Measurements from ENCODE around the gene SNRPN.
A peak's percentile ranks its signal among the peaks of the same experiment; 100 is the strongest.

SNRPN gene

DNA sequence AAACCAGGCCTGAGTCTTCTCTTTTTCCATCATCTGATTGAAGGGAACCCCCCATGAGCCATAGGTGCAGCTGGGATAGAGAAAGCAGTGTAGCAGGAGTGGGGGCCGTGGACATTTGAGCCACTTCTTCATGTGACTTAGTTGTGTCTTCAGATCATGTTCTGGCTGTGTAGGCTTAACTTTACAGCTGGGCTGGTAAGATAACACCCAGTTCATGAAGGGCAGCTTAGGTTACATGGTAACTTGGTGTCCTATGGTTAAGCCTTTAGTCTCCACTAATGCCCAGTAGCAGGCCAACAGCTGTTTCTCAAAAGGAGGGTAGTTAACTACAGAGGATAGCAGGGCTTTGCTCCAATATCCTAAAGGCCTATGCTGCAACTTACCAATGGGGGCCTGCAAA lies 11.4 kb upstream of the SNRPN start:
- no peak overlapping the region for H2AFZ ChIP-seq
- no peak overlapping the region for H3K4me2 ChIP-seq (ENCODE audit: low read length)
- no peak for TF ChIP-seq CTCF (IDR thresholded peaks at IDR 0.05)
- no peaks in the 10 kb centered on the region for H3K4me1 ChIP-seq
- no peak overlapping the region for H3K9ac ChIP-seq
- H3K27ac ChIP-seq = no peak overlapping the region
- H3K9me3 ChIP-seq (ENCODE audit: control insufficient read depth, low read length) = no peaks in the 10 kb centered on the region
- H3K36me3 ChIP-seq (ENCODE audit: control insufficient read depth, insufficient read depth, low read length) = no peaks in the 10 kb centered on the region
- H3K27me3 ChIP-seq (ENCODE audit: control insufficient read depth, insufficient read depth, low read length) = no peaks in the 10 kb centered on the region
- no peak overlapping the region for H3K4me3 ChIP-seq (ENCODE audit: low read depth, low read length)
- no peaks in the 10 kb centered on the region for H3K79me2 ChIP-seq

GRCh38 chr15:24944954-24945353 lies 9.8 kb upstream of the SNRPN start:
- no peaks in the 10 kb centered on the region for H3K36me3 ChIP-seq (ENCODE audit: control insufficient read depth, insufficient read depth, low read length)
- H3K79me2 ChIP-seq = no peaks in the 10 kb centered on the region
- H3K4me3 ChIP-seq (ENCODE audit: low read depth, low read length) = no peak overlapping the region
- no peaks in the 10 kb centered on the region for H3K27me3 ChIP-seq (ENCODE audit: control insufficient read depth, insufficient read depth, low read length)
- no peak for TF ChIP-seq CTCF (IDR thresholded peaks at IDR 0.05)
- H3K4me2 ChIP-seq (ENCODE audit: low read length) = no peak overlapping the region
- no peak overlapping the region for H3K9ac ChIP-seq
- no peak overlapping the region for H3K27ac ChIP-seq
- H2AFZ ChIP-seq = no peak overlapping the region
- H3K4me1 ChIP-seq = no peaks in the 10 kb centered on the region
- H3K9me3 ChIP-seq (ENCODE audit: control insufficient read depth, low read length) = no peaks in the 10 kb centered on the region

GRCh38 chr15:24945711-24946110 lies 9.1 kb upstream of the SNRPN start:
- TF ChIP-seq CTCF (IDR thresholded peaks at IDR 0.05) = no peak
- Histone ChIP-seq H3K4me1 (no peaks in the 10 kb centered on the region), H3K27ac (no peak overlapping the region)

DNA sequence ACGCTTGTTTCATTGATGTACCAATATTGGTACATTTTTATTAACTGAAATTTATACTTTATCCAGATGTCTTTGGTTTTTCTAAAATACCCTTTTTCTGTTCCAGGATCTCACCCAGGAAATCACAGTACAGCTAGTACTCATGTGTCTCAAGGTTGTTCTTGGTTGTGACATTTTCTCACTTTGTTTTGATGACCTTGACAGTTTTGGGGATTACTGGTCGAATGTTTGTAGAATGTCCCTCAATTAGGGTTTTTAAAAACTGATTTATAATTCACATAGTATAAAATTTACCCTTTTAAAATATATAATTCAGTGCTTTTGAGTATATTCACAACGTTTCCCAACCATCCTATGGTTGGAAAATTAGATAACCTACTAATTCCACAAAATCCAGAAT lies 6.3 kb upstream of the SNRPN start:
- H3K4me2 ChIP-seq (ENCODE audit: low read length) = no peak overlapping the region
- no peak overlapping the region for H3K27ac ChIP-seq
- no peak for TF ChIP-seq CTCF (IDR thresholded peaks at IDR 0.05)
- H3K79me2 ChIP-seq = no peaks in the 10 kb centered on the region
- no peaks in the 10 kb centered on the region for H3K9me3 ChIP-seq (ENCODE audit: control insufficient read depth, low read length)
- H3K4me1 ChIP-seq = no peaks in the 10 kb centered on the region
- no peak overlapping the region for H3K4me3 ChIP-seq (ENCODE audit: low read depth, low read length)
- no peak overlapping the region for H2AFZ ChIP-seq
- no peak overlapping the region for H3K9ac ChIP-seq
- no peaks in the 10 kb centered on the region for H3K36me3 ChIP-seq (ENCODE audit: control insufficient read depth, insufficient read depth, low read length)
- H3K27me3 ChIP-seq (ENCODE audit: control insufficient read depth, insufficient read depth, low read length) = no peaks in the 10 kb centered on the region

More at GRCh38 chr15:24945711-24946110, 9.1 kb upstream of the SNRPN start:
- no peak overlapping the region for H3K4me2 ChIP-seq (ENCODE audit: low read length)
- H3K9me3 ChIP-seq (ENCODE audit: control insufficient read depth, low read length) = no peaks in the 10 kb centered on the region
- no peaks in the 10 kb centered on the region for H3K27me3 ChIP-seq (ENCODE audit: control insufficient read depth, insufficient read depth, low read length)
- H3K4me3 ChIP-seq (ENCODE audit: low read depth, low read length) = no peak overlapping the region
- H2AFZ ChIP-seq = no peak overlapping the region
- H3K9ac ChIP-seq = no peak overlapping the region
- H3K36me3 ChIP-seq (ENCODE audit: control insufficient read depth, insufficient read depth, low read length) = no peaks in the 10 kb centered on the region
- H3K79me2 ChIP-seq = no peaks in the 10 kb centered on the region

GRCh38 chr15:24955531-24955921 lies 739 bp downstream of the SNRPN start:
- TF ChIP-seq CTCF (IDR thresholded peaks at IDR 0.05) = no peak
- no peaks in the 10 kb centered on the region for H3K4me1 ChIP-seq
- H3K27ac ChIP-seq = peak overlapping the region; percentile 99
- peak overlapping the region; percentile 80 for H3K9ac ChIP-seq
- H3K4me2 ChIP-seq (ENCODE audit: low read length) = peak overlapping the region; percentile 44
- H3K36me3 ChIP-seq (ENCODE audit: control insufficient read depth, insufficient read depth, low read length) = no peaks in the 10 kb centered on the region
- H3K4me3 ChIP-seq (ENCODE audit: low read depth, low read length) = peak overlapping the region; percentile 79
- no peaks in the 10 kb centered on the region for H3K9me3 ChIP-seq (ENCODE audit: control insufficient read depth, low read length)
- peak overlapping the region; percentile 81 for H2AFZ ChIP-seq
- peaks cover 22% of the 10 kb centered on the region for H3K79me2 ChIP-seq
- H3K27me3 ChIP-seq (ENCODE audit: control insufficient read depth, insufficient read depth, low read length) = no peaks in the 10 kb centered on the region
